Measurements from ENCODE around the gene ELF1.
"Not testable (repeated sequence)": the region's sequence is repeated elsewhere in the genome, so short reads cannot be mapped to it uniquely, and the experiment has no call there.

ELF1 gene

DNA sequence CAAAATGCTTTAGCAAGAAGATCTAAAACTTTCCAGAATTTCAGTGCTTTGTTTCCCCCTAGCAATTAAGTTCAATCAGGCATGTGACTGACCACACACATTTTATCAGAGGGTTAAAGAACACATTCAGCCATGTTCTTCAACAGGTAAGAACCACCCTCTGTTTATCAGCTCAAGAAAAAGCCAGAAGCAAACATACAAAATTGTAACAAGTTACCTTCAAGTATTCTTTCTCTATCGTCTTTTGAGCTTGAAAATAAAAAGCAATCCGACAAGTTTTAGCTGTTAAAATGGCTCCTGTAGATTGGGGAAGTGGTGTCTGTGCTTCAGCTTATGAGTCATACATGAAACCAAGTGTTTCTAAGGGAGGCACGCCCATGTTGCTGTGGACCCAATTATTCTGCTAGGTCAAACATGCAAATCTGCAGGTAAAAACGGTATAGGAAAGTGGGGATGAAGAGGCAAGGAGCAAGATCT lies at the start of gene ELF1:
ELF1 (minus strand) TSS at position 306 of the 477 bp plus-strand sequence. CDS start 37,262 bp downstream, outside the sequence.
- DNase-seq: peak; percentile 35

DNA sequence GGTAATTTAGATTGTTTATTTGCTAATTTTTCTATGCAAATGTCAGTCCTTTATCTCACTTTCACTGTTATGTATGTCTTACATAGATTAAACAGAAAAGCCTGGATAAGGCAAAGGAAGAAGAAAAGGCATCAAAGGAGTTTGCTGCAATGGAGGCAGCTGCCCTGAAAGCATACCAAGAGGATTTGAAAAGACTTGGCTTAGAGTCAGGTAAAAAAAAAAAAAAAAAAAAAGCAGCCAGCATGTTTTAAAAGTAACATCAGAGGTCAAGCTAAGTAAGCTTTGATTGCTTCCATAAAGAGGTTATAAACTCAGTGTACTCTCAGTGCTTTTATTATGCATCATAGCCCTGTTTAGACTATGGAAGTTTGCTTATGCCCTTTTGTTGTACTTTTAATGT lies 46.0 kb upstream of the ELF1 start:
- DNase-seq: no peak

GRCh38 chr13:41064493-41064892 lies 45.4 kb upstream of the ELF1 start:
- DNase-seq: no peak

GRCh38 chr13:41061914-41062837 lies 43.1 kb upstream of the ELF1 start:
- DNase-seq: no peak

GRCh38 chr13:41061075-41061913 lies 42.2 kb upstream of the ELF1 start, which contains the start of gene WBP4:
WBP4 (plus strand) TSS chr13:41061509; CDS start chr13:41061674, 165 bp downstream.
- peak; percentile 91 for DNase-seq

DNA sequence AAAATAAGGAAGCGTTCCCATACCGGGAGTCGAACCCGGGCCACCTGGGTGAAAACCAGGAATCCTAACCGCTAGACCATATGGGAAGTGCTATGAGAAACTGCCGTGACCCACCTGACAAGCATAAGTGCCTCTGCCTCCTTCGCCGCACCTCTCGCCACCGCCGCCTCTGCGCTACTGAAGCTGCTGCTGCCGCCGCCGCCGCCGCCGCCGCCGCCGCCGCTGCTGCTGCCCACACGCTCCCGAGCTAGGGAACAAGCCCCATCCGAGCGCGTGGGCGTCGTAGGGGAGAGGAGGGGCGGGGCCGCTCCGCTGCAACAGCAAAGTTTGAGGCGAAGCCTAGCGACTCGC lies 41.6 kb upstream of the ELF1 start:
- peak; percentile 84 for DNase-seq

GRCh38 chr13:41060082-41060723 lies 41.1 kb upstream of the ELF1 start:
- DNase-seq: peak; percentile 72

DNA sequence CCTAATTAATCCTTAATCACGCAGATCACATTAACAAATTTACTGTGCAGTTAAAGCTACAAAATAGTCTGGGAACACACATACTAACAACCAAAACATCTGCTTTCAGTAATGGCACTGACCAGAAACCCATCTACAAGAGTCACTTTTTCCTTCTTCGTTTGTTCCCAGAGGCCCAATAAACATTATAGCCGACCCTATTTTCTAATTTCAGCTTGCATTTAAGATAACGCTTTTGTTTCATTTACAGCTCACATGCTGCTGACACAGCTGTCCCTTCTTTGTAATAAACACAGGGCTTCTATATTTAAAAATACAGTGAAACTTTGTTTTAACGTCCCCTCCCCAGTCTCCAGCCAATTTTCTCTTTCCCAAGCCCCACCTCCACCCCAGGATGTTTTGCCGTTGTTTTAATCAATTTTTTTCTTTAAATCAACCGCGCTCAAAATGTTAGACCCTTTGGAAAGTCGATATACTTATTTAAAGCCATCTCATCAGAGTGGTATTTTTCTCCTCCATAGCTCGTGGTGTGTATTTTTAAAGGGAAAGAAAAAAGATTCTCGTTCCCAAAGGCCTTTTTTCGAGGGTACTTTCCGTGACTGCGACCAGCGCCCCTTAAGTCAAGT lies 40.5 kb upstream of the ELF1 start:
- no peak for DNase-seq

GRCh38 chr13:41058295-41059070 lies 39.4 kb upstream of the ELF1 start:
- DNase-seq: no peak

- DNase-seq: no peak
Observed at GRCh38 chr13:41056826-41057711, 38.0 kb upstream of the ELF1 start.

GRCh38 chr13:41056194-41056593 lies 37.1 kb upstream of the ELF1 start:
- DNase-seq: no peak

DNA sequence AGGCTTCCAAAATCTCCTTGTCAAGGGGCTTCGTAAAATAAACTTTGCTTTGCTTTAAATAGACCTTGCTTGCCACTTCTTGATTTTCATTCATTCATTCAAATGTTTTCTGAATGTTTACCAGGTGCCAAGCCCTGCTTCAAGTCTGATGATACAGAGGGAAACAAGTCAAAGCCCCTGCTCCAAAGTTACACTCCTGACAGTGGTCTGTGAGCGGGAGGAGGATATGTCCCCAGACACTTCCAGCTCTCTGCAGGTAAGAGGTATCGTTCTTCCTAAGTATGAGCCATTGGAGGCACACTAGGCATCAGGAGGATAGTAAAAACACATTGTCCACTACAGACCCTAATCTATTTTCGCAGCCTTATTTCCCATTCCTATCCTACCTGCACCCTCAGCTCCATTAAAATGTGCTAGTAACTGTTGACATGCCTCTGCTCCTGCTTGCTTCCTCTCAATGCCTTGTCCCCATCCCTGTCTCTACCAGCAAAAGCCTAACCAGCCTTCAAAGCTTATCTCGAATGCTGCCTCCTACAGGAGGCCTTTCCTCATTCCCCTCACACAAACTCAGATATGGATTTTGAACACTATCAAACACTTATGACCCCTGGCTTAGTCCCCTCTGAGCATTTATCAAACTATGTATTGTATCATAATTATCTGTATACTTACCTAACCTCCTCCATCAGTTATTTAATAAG lies 36.0 kb upstream of the ELF1 start:
- DNase-seq: no peak

GRCh38 chr13:41054212-41054877 lies 35.2 kb upstream of the ELF1 start:
- DNase-seq: no peak

DNA sequence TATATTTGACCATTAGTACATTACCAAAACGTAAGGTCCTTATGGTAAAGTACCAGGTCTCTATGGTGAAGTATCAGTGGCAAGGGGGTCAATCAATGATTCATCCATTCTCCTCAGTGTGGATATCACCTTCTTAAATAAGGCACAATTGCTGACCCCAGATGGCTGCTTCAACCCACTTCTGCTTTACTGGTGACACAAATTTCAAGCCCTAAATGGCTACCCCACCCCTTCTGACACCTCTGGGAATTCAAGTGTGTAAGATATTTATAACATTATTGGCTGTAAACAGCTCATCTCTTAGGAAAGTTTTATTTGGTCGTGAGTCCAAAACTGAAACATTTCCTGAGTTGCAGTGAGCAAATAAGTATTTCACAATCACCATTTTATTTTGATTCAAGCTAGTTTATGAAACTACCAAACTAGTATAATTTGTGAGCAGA lies 34.3 kb upstream of the ELF1 start:
- no peak for DNase-seq

GRCh38 chr13:41052441-41052840 lies 33.3 kb upstream of the ELF1 start:
- DNase-seq: no peak

GRCh38 chr13:41049480-41050440 lies 30.6 kb upstream of the ELF1 start:
- DNase-seq: no peak

GRCh38 chr13:41048640-41049039 lies 29.5 kb upstream of the ELF1 start:
- no peak for DNase-seq

- not testable (repeated sequence) for DNase-seq
Observed at GRCh38 chr13:41042419-41042818, 23.3 kb upstream of the ELF1 start.
